IMR-90 (cell line): ENCODE results near the gene GHDC. TPM values are rescaled to one million over a fixed set of nuclear protein-coding genes. Genes with fewer than 3 reads are reported as not detected.

Experiments used
- ATAC-seq: fragments of 200-7000 bp; cut with Tn5 transposase; 2 replicates; pipeline ENCODE4 v1.9.1; 2020; ENCODE audit warnings: low read depth, mild to moderate bottlenecking, moderate library complexity
- BruUV-seq: library from RNA; stranded (reverse); fragments of 400-500 nt; replicated peaks from 2 replicates; lab custom pipeline; 2021; lab: Mats Ljungman, UMichigan
- CTCF ChIA-PET: fragments of 300-600 bp; formaldehyde crosslinking; extraction: SDS; loops from one replicate; lab custom pipeline; 2021; ENCODE audit warnings: antibody characterized with exemption; lab: Yijun Ruan, JAX
- POLR2A ChIA-PET: fragments of 300-600 bp; sonication (Branson Sonifier 250); formaldehyde crosslinking; loops from one replicate; lab custom pipeline; 2022; ENCODE audit warnings: antibody characterized with exemption; ENCODE audit not compliant: unreplicated experiment; lab: Charles Lee
- DNase-seq: peaks from one replicate; pipeline ENCODE4 v3.0.0; 2013
- H2AFZ ChIP-seq: replicated peaks from 2 replicates; pipeline ENCODE3; 2013; ENCODE audit warnings: low read length, mild to moderate bottlenecking; ENCODE audit not compliant: poor library complexity
- H2AK5ac ChIP-seq: 2 replicates; pipeline ENCODE4 v1.6.1; 2013; ENCODE audit warnings: low read depth, low read length, inconsistent platforms
- H2AK9ac ChIP-seq: replicated peaks from 2 replicates; pipeline ENCODE3; 2013; ENCODE audit warnings: mild to moderate bottlenecking, low read depth, low read length, moderate library complexity; ENCODE audit not compliant: poor library complexity
- H2BK120ac ChIP-seq: 2 replicates; pipeline ENCODE4 v1.6.1; 2013; ENCODE audit warnings: low read depth, low read length, inconsistent platforms
- H2BK15ac ChIP-seq: 3 replicates; pipeline ENCODE4 v1.6.1; 2013; ENCODE audit warnings: low read depth, low read length, inconsistent platforms
- H2BK20ac ChIP-seq: 2 replicates; pipeline ENCODE4 v1.6.1; 2013; ENCODE audit warnings: low read depth, mild to moderate bottlenecking, inconsistent platforms, low read length, moderate library complexity
- H2BK5ac ChIP-seq: 2 replicates; pipeline ENCODE4 v1.6.1; 2013; ENCODE audit warnings: mild to moderate bottlenecking, low read depth, low read length, inconsistent platforms; ENCODE audit not compliant: poor library complexity, severe bottlenecking
- H3K14ac ChIP-seq: replicated peaks from 2 replicates; pipeline ENCODE4 v1.6.1; 2013; ENCODE audit warnings: low read depth, low read length, inconsistent platforms
- H3K18ac ChIP-seq: 2 replicates; pipeline ENCODE4 v1.6.1; 2013; ENCODE audit warnings: low read depth, low read length, control low read depth
- H3K23ac ChIP-seq: 2 replicates; pipeline ENCODE4 v1.6.1; 2013; ENCODE audit warnings: low read depth, low read length, inconsistent platforms
- H3K27ac ChIP-seq: 2 replicates; pipeline ENCODE4 v1.5.1; 2013; ENCODE audit warnings: mild to moderate bottlenecking, control low read depth, low read length; ENCODE audit not compliant: insufficient read depth
- H3K27me3 ChIP-seq: 2 replicates; pipeline ENCODE4 v1.6.1; 2013; ENCODE audit warnings: low read length; ENCODE audit not compliant: control insufficient read depth, insufficient read depth
- H3K36me3 ChIP-seq: 2 replicates; pipeline ENCODE4 v1.6.1; 2013; ENCODE audit warnings: low read length, mixed read lengths; ENCODE audit not compliant: control insufficient read depth, insufficient read depth
- H3K4ac ChIP-seq: 2 replicates; pipeline ENCODE4 v1.6.1; 2013; ENCODE audit warnings: low read depth, low read length, inconsistent platforms
- H3K4me1 ChIP-seq: 2 replicates; pipeline ENCODE4 v1.6.1; 2013; ENCODE audit warnings: low read length, mixed read lengths; ENCODE audit not compliant: control insufficient read depth, insufficient read depth
- H3K4me2 ChIP-seq: 2 replicates; pipeline ENCODE4 v1.6.1; 2013; ENCODE audit warnings: low read depth, mild to moderate bottlenecking, control low read depth, low read length, moderate library complexity
- H3K4me3 ChIP-seq: 2 replicates; pipeline ENCODE4 v1.5.1; 2013; ENCODE audit warnings: low read depth, mild to moderate bottlenecking, control low read depth, low read length, moderate library complexity; ENCODE audit not compliant: insufficient read depth
- H3K56ac ChIP-seq: 2 replicates; pipeline ENCODE4 v1.6.1; 2013; ENCODE audit warnings: low read length, inconsistent platforms; ENCODE audit not compliant: insufficient read depth; ENCODE audit errors: extremely low read depth
- H3K79me1 ChIP-seq, 2 experiments: 2 replicates each; pipeline ENCODE4 v1.6.1; 2013; ENCODE audit warnings: low read length in 2 of 2, inconsistent platforms in 1 of 2, low read depth in 1 of 2
- H3K9ac ChIP-seq: 2 replicates; pipeline ENCODE4 v1.6.1; 2013; ENCODE audit warnings: low read depth, low read length, control low read depth
- H3K9me1 ChIP-seq: 2 replicates; pipeline ENCODE4 v1.6.1; 2013; ENCODE audit warnings: low read length, inconsistent platforms; ENCODE audit not compliant: insufficient read depth
- H3K9me3 ChIP-seq: 2 replicates; pipeline ENCODE4 v1.6.1; 2013; ENCODE audit warnings: low read length; ENCODE audit not compliant: control insufficient read depth, insufficient read depth
- H4K20me1 ChIP-seq: 2 replicates; pipeline ENCODE4 v1.6.1; 2013; ENCODE audit warnings: low read length, inconsistent platforms; ENCODE audit not compliant: insufficient read depth
- H4K5ac ChIP-seq: 2 replicates; pipeline ENCODE4 v1.6.1; 2013; ENCODE audit warnings: mild to moderate bottlenecking, low read depth, low read length, control low read depth
- H4K8ac ChIP-seq, 2 experiments: 2 replicates each; pipeline ENCODE4 v1.6.1; 2013; ENCODE audit warnings: low read depth in 2 of 2, low read length in 2 of 2, control low read depth in 1 of 2, inconsistent platforms in 1 of 2
- H4K91ac ChIP-seq: 2 replicates; pipeline ENCODE4 v1.6.1; 2013; ENCODE audit warnings: low read depth, low read length, inconsistent platforms; ENCODE audit not compliant: insufficient read depth
- MAFK ChIP-seq: IDR thresholded peaks from 2 replicates; pipeline ENCODE4 v1.6.1; 2012; ENCODE audit warnings: low read depth, low read length, improper control_type of control experiment
- MAZ ChIP-seq: IDR thresholded peaks from 2 replicates; pipeline ENCODE4 v1.6.1; 2012; ENCODE audit warnings: low read depth, mild to moderate bottlenecking, low read length, improper control_type of control experiment, moderate library complexity, borderline replicate concordance
- POLR2A ChIP-seq: IDR thresholded peaks from 2 replicates; pipeline ENCODE4 v1.6.1; 2012; ENCODE audit warnings: mild to moderate bottlenecking, low read depth, low read length
- RAD21 ChIP-seq: IDR thresholded peaks from 2 replicates; pipeline ENCODE4 v1.6.1; 2012; ENCODE audit warnings: low read length, improper control_type of control experiment
- RCOR1 ChIP-seq: IDR thresholded peaks from 2 replicates; pipeline ENCODE4 v1.6.1; 2012; ENCODE audit warnings: mild to moderate bottlenecking, low read length, improper control_type of control experiment; ENCODE audit not compliant: insufficient replicate concordance
- RFX5 ChIP-seq: IDR thresholded peaks from 2 replicates; pipeline ENCODE4 v1.8.0; 2012; ENCODE audit warnings: low read depth, mild to moderate bottlenecking, low read length, moderate library complexity
- WGBS, 2 experiments: methylation state at CpG; one replicate each; pipeline versions ENCODE4 v1.1.5 to v1.1.7; 2013; ENCODE audit warnings: missing lambda C conversion rate in 2 of 2; ENCODE audit not compliant: insufficient read length in 1 of 2; ENCODE audit errors: extremely low coverage in 2 of 2; 5-methylcytosine and 5-hydroxymethylcytosine counted together
- dilution Hi-C: fragments of 300-500 bp; cut with HindIII; formaldehyde crosslinking; loops from one replicate; pipeline ENCODE4 v1.14.3; 2018; ENCODE audit warnings: low sequenced_read_pairs; ENCODE audit not compliant: unreplicated experiment
- in situ Hi-C: fragments of 300-500 bp; cut with MboI; formaldehyde crosslinking; loops from 3 replicates; pipeline ENCODE4 v1.14.3; 2019; ENCODE audit warnings: low sequenced_read_pairs, inconsistent platforms, mixed read lengths
- intact Hi-C: fragments of 100-400 bp; cut with micrococcal nuclease; formaldehyde crosslinking; loops from 2 replicates; pipeline ENCODE4 v1.10.0; 2022
- polyA plus RNA-seq, 3 experiments: library from polyadenylated mRNA; depleted of rRNA; stranded (reverse); fragments of >200 nt; gene quantifications; 2 replicates each; pipeline ENCODE4 v1.2.3, GENCODE V29; 2012; ENCODE audit warnings: low replicate concordance in 1 of 3
- total RNA-seq: library from RNA; depleted of rRNA; stranded (reverse); fragments of >200 nt; gene quantifications from 2 replicates; pipeline ENCODE4 v1.2.3, GENCODE V29; 2012

Gene GHDC
- total and polyA plus RNA-seq, 2 of the 4 experiments (the other 2 are of a cell fraction): 5.2 to 8.1 TPM

DNA sequence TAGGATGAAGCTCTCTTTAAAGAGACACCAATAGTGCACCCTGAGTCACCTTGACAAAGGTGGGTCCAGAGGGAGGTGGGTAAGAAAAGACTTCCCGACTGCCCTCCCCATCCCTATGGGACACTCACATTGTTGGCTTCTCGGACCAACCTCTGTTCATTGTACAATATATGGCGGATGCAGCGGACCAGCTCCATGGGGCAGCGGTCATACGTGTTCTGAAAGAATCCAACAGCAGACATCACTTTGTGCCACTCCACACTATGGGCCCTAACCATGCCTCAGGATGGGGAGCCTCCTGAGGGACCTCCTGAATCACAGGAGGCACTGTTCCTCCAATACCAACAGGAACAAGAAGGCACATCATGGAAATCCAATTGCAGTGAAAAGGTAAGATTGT is 30.4 kb upstream of the GHDC start:
- Histone ChIP-seq H4K8ac (no peak overlapping the region), H2BK20ac (no peak overlapping the region), H3K18ac (no peak overlapping the region), H2BK120ac (no peak overlapping the region), H3K9me3 (no peaks in the 10 kb centered on the region), H3K27me3 (no peaks in the 10 kb centered on the region), H2BK15ac (no peak overlapping the region), H3K4me1 (peaks cover 4% of the 10 kb centered on the region), H2AK5ac (no peak overlapping the region), H2BK5ac (no peak overlapping the region), H3K56ac (no peak overlapping the region), H3K23ac (no peak overlapping the region), H3K9me1 (no peaks in the 10 kb centered on the region), H2AK9ac (no peak overlapping the region), H3K4me2 (no peak overlapping the region), H3K14ac (no peak overlapping the region), H3K9ac (no peak overlapping the region), H3K27ac (no peak overlapping the region), H4K91ac (no peak overlapping the region), H2AFZ (no peak overlapping the region), H4K5ac (no peak overlapping the region), H3K4ac (no peak overlapping the region), H3K36me3 (peaks cover 29% of the 10 kb centered on the region), H3K4me3 (no peak overlapping the region), H4K20me1 (peaks cover 20% of the 10 kb centered on the region; the same call in 1 of the 2 replicates), H3K79me1 (peaks cover 19 to 50% of the 10 kb centered on the region in 2 experiments)
- ChIA-PET CTCF (interaction anchor here (0.6 to 1.4 kb wide), 2 partner anchors 24 to 26 kb away, joined by 3 to 5 read pairs; no protein-coding TSS in a partner anchor), POLR2A (no interaction called here)
- ATAC-seq (no peak), DNase-seq (no peak)
- TF ChIP-seq RFX5 (no peak), RAD21 (no peak), RCOR1 (no peak), POLR2A (no peak), MAZ (no peak), MAFK (no peak)
- dilution Hi-C loops (no loop called here), intact Hi-C loops (loop anchor here (5.0 kb wide), 2 partner anchors 53 to 303 kb away; partner anchors contain the start of gene STAT5B), in situ Hi-C loops (loop anchor here (10.0 kb wide), 1 partner anchor 300 kb away; no protein-coding TSS in a partner anchor)
- WGBS, 2 experiments: 100% methylated on average over 4 of the region's 6 CpGs; no CpG with 5 or more reads in 1 of the 2 experiments
- no TSS peak for BruUV-seq
